Astrocyte of the spinal cord (primary cell): Measurements from ENCODE around the gene MEF2D.

Source experiments
- DNase-seq: peaks from one replicate; pipeline ENCODE4 v3.0.0; 2011; ENCODE audit warnings: low read depth, low spot score
- H3K4me3 ChIP-seq: 2 replicates; pipeline ENCODE4 v1.5.1; 2011; ENCODE audit warnings: low read depth, mild to moderate bottlenecking, low read length, moderate library complexity
- CTCF ChIP-seq: IDR thresholded peaks from 2 replicates; pipeline ENCODE4 v1.5.1; 2012; ENCODE audit warnings: low read depth, mild to moderate bottlenecking, low read length, inconsistent platforms
- in situ Hi-C: cut with HindIII; loops from 2 replicates; pipeline ENCODE4 v1.10.0; 2017; ENCODE audit warnings: low sequenced_read_pairs

The MEF2D gene

GRCh38 chr1:156431769-156432668 lies 68.6 kb downstream of the MEF2D start:
- DNase-seq: no peak
- no peak overlapping the region for H3K4me3 ChIP-seq
- no peak for TF ChIP-seq CTCF
- in situ Hi-C loops: no loop called here

GRCh38 chr1:156431366-156431765 lies 69.2 kb downstream of the MEF2D start:
- in situ Hi-C loops: no loop called here
- no peak for TF ChIP-seq CTCF
- no peak for DNase-seq
- H3K4me3 ChIP-seq: no peak overlapping the region

GRCh38 chr1:156430866-156431265 lies 69.7 kb downstream of the MEF2D start:
- DNase-seq: no peak
- H3K4me3 ChIP-seq: no peak overlapping the region
- TF ChIP-seq CTCF: no peak
- in situ Hi-C loops: no loop called here

- in situ Hi-C loops: no loop called here
- no peak for DNase-seq
- TF ChIP-seq CTCF: no peak
- H3K4me3 ChIP-seq: no peak overlapping the region
Observed at GRCh38 chr1:156430303-156430702, 70.3 kb downstream of the MEF2D start.

GRCh38 chr1:156429313-156430060 lies 71.1 kb downstream of the MEF2D start:
- in situ Hi-C loops: no loop called here
- no peak overlapping the region for H3K4me3 ChIP-seq
- TF ChIP-seq CTCF: no peak
- no peak for DNase-seq

GRCh38 chr1:156428746-156429288 lies 71.8 kb downstream of the MEF2D start:
- H3K4me3 ChIP-seq: no peak overlapping the region
- in situ Hi-C loops: no loop called here
- no peak for TF ChIP-seq CTCF
- DNase-seq: no peak
